ENCODE data around the gene EPC1. TPM values are rescaled to one million over a fixed set of nuclear protein-coding genes. Genes with fewer than 3 reads are reported as not detected.
"Not testable (repeated sequence)": the region's sequence is repeated elsewhere in the genome, so short reads cannot be mapped to it uniquely, and the experiment has no call there.

Gene EPC1
- total RNA-seq, 1 donor from 2014 or later: 27.1 TPM

GRCh38 chr10:32218206-32219044, 128.5 kb downstream of the EPC1 start:
- DNase-seq (ENCODE audit: low spot score); intact Hi-C loops (cut with DNase I): not testable (repeated sequence)

Other genes starting within 250 kb of the EPC1 start
- gene CCDC7, start 99.0 kb upstream of the EPC1 start, total RNA-seq: 32.5 TPM

Data from cardiac septum (tissue), 1 donor.